ENCODE data around the gene GPR137B. TPM values are rescaled to one million over a fixed set of nuclear protein-coding genes. Genes with fewer than 3 reads are reported as not detected.
"Not testable (repeated sequence)": the region's sequence is repeated elsewhere in the genome, so short reads cannot be mapped to it uniquely, and the experiment has no call there.

GPR137B gene
- total RNA-seq, 1 donor from 2014 or later: 4.5 TPM

GRCh38 chr1:236158719-236159118, 16.4 kb downstream of the GPR137B start:
- ATAC-seq (no peak), DNase-seq (ENCODE audit: low spot score) (no peak)

- ATAC-seq (peak; percentile 41), DNase-seq (ENCODE audit: low spot score) (no peak)
These were observed 17.6 kb downstream of the GPR137B start for GRCh38 chr1:236159704-236160539.

GRCh38 chr1:236160540-236161127, 18.3 kb downstream of the GPR137B start:
- ATAC-seq (no peak), DNase-seq (ENCODE audit: low spot score) (no peak)

- no peak for ATAC-seq
- DNase-seq (ENCODE audit: low spot score): no peak
These were observed 18.9 kb downstream of the GPR137B start for GRCh38 chr1:236161230-236161629.

GRCh38 chr1:236161755-236162154, 19.4 kb downstream of the GPR137B start:
- ATAC-seq; DNase-seq (ENCODE audit: low spot score): not testable (repeated sequence)

- ATAC-seq (peak; percentile 45), DNase-seq (ENCODE audit: low spot score) (no peak)
These were observed 21.3 kb downstream of the GPR137B start for GRCh38 chr1:236163463-236164153.

- ATAC-seq (peak; percentile 68), DNase-seq (ENCODE audit: low spot score) (no peak)
These were observed 21.9 kb downstream of the GPR137B start for GRCh38 chr1:236164273-236164672.

- no peak for ATAC-seq
- DNase-seq (ENCODE audit: low spot score): no peak
These were observed 23.1 kb downstream of the GPR137B start for GRCh38 chr1:236165238-236165981.

GRCh38 chr1:236166041-236166440, 23.7 kb downstream of the GPR137B start:
- ATAC-seq: no peak
- no peak for DNase-seq (ENCODE audit: low spot score)

GRCh38 chr1:236167154-236167553, 24.8 kb downstream of the GPR137B start:
- DNase-seq (ENCODE audit: low spot score): no peak

GRCh38 chr1:236167578-236167977, 25.2 kb downstream of the GPR137B start:
- DNase-seq (ENCODE audit: low spot score): peak; percentile 22
- ATAC-seq: no peak

More at GRCh38 chr1:236167154-236167553, 24.8 kb downstream of the GPR137B start:
- no peak for ATAC-seq

GRCh38 chr1:236168716-236169429, 26.5 kb downstream of the GPR137B start:
- DNase-seq (ENCODE audit: low spot score): peak; percentile 53
- peak; percentile 60 for ATAC-seq

- no peak for ATAC-seq
- DNase-seq (ENCODE audit: low spot score): no peak
These were observed 29.8 kb downstream of the GPR137B start for GRCh38 chr1:236172041-236172579.

GRCh38 chr1:236173174-236173767, 30.9 kb downstream of the GPR137B start:
- ATAC-seq (no peak), DNase-seq (ENCODE audit: low spot score) (no peak)

- no peak for ATAC-seq
These were observed 33.5 kb downstream of the GPR137B start for GRCh38 chr1:236175642-236176336.

GRCh38 chr1:236176337-236177336, 34.3 kb downstream of the GPR137B start:
- ATAC-seq: no peak
- DNase-seq (ENCODE audit: low spot score): no peak

More at GRCh38 chr1:236175642-236176336, 33.5 kb downstream of the GPR137B start:
- DNase-seq (ENCODE audit: low spot score): no peak

- DNase-seq (ENCODE audit: low spot score) (no peak), ATAC-seq (no peak)
These were observed 37.3 kb downstream of the GPR137B start for GRCh38 chr1:236179634-236180033.

- DNase-seq (ENCODE audit: low spot score) (no peak), ATAC-seq (no peak)
These were observed 38.7 kb downstream of the GPR137B start for GRCh38 chr1:236181059-236181458.

All from left lobe of liver (tissue), 2 donors.